Mammary epithelial cell (primary cell): ENCODE data around the gene SOCS4.

Experiments used
- EZH2 ChIP-seq: IDR thresholded peaks from 2 replicates; pipeline ENCODE4 v1.6.1; 2012; ENCODE audit warnings: low read length, inconsistent platforms, borderline replicate concordance
- TF ChIP-seq, protein P1 (sequence below), 2 donors: IDR thresholded peaks in 1 of 2; conservative IDR thresholded peaks in 1 of 2; 2 replicates each; pipeline ENCODE4 v1.5.1; 2011 to 2012; ENCODE audit warnings: inconsistent platforms in 2 of 2, low read length in 2 of 2, mild to moderate bottlenecking in 2 of 2, control low read depth in 1 of 2, low read depth in 1 of 2; ENCODE audit not compliant: insufficient read depth in 1 of 2; ENCODE audit errors: extremely low read depth in 1 of 2

DNA sequence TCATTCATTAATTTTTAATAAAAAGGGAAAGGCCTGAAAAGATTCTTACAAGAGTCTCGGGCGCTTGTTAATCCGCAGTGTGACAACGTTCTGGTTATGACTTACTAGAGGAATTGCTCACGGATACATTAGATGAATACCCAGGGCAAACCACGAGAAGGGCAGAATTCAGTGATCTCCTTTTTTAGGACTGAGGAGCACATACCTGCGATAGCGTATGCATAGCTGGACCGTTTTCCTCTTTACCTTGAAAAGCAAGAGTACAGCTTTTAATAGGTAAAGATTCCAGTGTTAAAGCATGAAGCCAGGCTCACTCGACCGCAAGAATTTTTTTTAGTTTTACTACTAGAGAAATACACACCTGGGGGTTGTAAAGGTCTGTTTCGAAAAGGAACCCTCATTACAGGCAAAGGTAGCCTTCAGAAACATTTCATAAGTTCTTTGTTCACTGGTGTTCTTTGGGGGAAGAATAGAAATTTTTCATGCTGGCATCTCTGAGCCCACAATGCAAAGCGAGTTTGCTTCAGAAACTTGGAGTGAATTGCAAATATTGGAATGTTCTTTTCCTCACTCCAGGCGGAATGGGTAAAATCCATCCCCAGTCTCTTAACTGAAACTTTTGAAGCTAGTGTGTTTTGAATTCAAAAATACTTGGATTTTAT, 25.4 kb downstream of the SOCS4 start:
- TF ChIP-seq, protein P1, sequence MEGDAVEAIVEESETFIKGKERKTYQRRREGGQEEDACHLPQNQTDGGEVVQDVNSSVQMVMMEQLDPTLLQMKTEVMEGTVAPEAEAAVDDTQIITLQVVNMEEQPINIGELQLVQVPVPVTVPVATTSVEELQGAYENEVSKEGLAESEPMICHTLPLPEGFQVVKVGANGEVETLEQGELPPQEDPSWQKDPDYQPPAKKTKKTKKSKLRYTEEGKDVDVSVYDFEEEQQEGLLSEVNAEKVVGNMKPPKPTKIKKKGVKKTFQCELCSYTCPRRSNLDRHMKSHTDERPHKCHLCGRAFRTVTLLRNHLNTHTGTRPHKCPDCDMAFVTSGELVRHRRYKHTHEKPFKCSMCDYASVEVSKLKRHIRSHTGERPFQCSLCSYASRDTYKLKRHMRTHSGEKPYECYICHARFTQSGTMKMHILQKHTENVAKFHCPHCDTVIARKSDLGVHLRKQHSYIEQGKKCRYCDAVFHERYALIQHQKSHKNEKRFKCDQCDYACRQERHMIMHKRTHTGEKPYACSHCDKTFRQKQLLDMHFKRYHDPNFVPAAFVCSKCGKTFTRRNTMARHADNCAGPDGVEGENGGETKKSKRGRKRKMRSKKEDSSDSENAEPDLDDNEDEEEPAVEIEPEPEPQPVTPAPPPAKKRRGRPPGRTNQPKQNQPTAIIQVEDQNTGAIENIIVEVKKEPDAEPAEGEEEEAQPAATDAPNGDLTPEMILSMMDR (conservative IDR thresholded peaks at IDR 0.05 in 1 of 2, IDR thresholded peaks at IDR 0.05 in 1 of 2; ENCODE audit: extremely low read depth in 1 of 2, insufficient read depth in 1 of 2, low read depth in 1 of 2, low read length in 2 of 2): no peak
- TF ChIP-seq EZH2: no peak
